Stomach (tissue), 9 donors: Measurements from ENCODE around the gene ASPG. TPM values are rescaled to one million over a fixed set of nuclear protein-coding genes. Genes with fewer than 3 reads are reported as not detected.

ENCODE experiments used
- DNase-seq, 2 donors: peaks; one replicate each; pipeline versions ENCODE4 v3.0.0 to v3.0.0-alpha.2; 2013 to 2019
- H3K27ac ChIP-seq, 5 donors: fragments of 200-600 bp in 4 of 5; sonication (generic) in 4 of 5; one replicate each; pipeline ENCODE4 v1.5.1; 2013 to 2019; ENCODE audit warnings: mild to moderate bottlenecking in 1 of 5, moderate library complexity in 1 of 5
- H3K27me3 ChIP-seq, 3 donors: fragments of 200-600 bp; sonication (generic); one replicate each; pipeline ENCODE4 v1.5.1; 2017 to 2019; ENCODE audit warnings: mixed run types in 1 of 3
- H3K36me3 ChIP-seq, 4 donors: fragments of 200-600 bp; sonication (generic); 1 replicate in 3 of 4; 2 replicates in 1 of 4; pipeline ENCODE4 v1.5.1; 2016 to 2019
- H3K4me1 ChIP-seq, 4 donors: fragments of 200-600 bp; sonication (generic); one replicate each; pipeline ENCODE4 v1.5.1; 2016 to 2019
- H3K4me3 ChIP-seq, 4 donors: fragments of 200-600 bp; sonication (generic) in 3 of 4; one replicate each; pipeline ENCODE4 v1.5.1; 2016 to 2019; ENCODE audit warnings: mild to moderate bottlenecking in 1 of 4
- H3K9me3 ChIP-seq, 4 donors: fragments of 200-600 bp; sonication (generic); one replicate each; pipeline ENCODE4 v1.5.1; 2016 to 2019
- CTCF ChIP-seq, 7 experiments: fragments of 450-650 bp in 4 of 7; fragments of 200-600 bp in 3 of 7; sonication (generic) in 3 of 7; IDR thresholded peaks; one replicate each; pipeline ENCODE4 v1.5.1; 2016 to 2019; ENCODE audit warnings: antibody characterized with exemption in 7 of 7, control low read depth in 2 of 7, mild to moderate bottlenecking in 1 of 7
- EP300 ChIP-seq: sonication (generic); formaldehyde crosslinking; IDR thresholded peaks from one replicate; pipeline ENCODE4 v1.6.1; 2017; ENCODE audit warnings: antibody characterized with exemption
- POLR2A ChIP-seq, 4 donors: fragments of 450-650 bp; IDR thresholded peaks; one replicate each; pipeline ENCODE4 v1.6.1; 2016; ENCODE audit warnings: antibody characterized with exemption in 4 of 4, control low read depth in 2 of 4, mild to moderate bottlenecking in 1 of 4, moderate library complexity in 1 of 4
- POLR2AphosphoS5 ChIP-seq, 3 donors: sonication (generic); formaldehyde crosslinking; IDR thresholded peaks; one replicate each; pipeline ENCODE4 v1.6.1; 2016; ENCODE audit warnings: antibody characterized with exemption in 3 of 3
- WGBS, 5 donors: extraction: QIAGEN DNeasy Blood & Tissue Kit in 3 of 5; methylation state at CpG; one replicate each; pipeline versions ENCODE4 v1.1.5 to v1.1.7; 2013 to 2018; 5-methylcytosine and 5-hydroxymethylcytosine counted together
- intact Hi-C: fragments of 100-400 bp; cut with DNase I; formaldehyde crosslinking; loops from one replicate; pipeline ENCODE4 v1.15.1; 2023; ENCODE audit warnings: low total_unique reads
- polyA plus RNA-seq, 3 donors: library from polyadenylated mRNA; stranded (reverse); fragments of 200-250 nt; gene quantifications; one replicate each; pipeline ENCODE4 v1.2.3, GENCODE V29; 2013
- total RNA-seq, 5 donors: library from RNA; depleted of rRNA; stranded (reverse); fragments of >200 nt; gene quantifications; one replicate each; pipeline versions ENCODE4 v1.1.0 to v1.2.3, GENCODE V29; 2014 to 2016
- donor health status: healthy with polysubstance abuse.
- donor health status: Bipolar disorder and iron deficiency.
- donor health status: healthy.

The ASPG gene
- total and polyA plus RNA-seq, 8 donors, result 0.12 to 10.7 (median 4.4) TPM; not detected in 1

GRCh38 chr14:104108570-104109541 is 23.4 kb downstream of the ASPG start:
- DNase-seq, result peak; percentile 18 to 26
- TF ChIP-seq EP300 (no peak), POLR2AphosphoS5 (IDR thresholded peaks at IDR 0.05) (no peak), POLR2A (IDR thresholded peaks at IDR 0.05) (no peak), CTCF (IDR thresholded peaks at IDR 0.05) (no peak)
- H3K36me3 ChIP-seq, result no peaks in the 10 kb centered on the region
- peaks cover 0 to 28% (median 0%) of the 10 kb centered on the region in 3 donors for H3K27me3 ChIP-seq
- WGBS, 5 donors, result 35 to 50% (median 42%) methylated on average over 17 to 26 of the region's 26 CpGs
- no peak overlapping the region for H3K27ac ChIP-seq
- peaks cover 0 to 74% (median 64%) of the 10 kb centered on the region in 4 donors for H3K4me1 ChIP-seq
- H3K9me3 ChIP-seq, result no peaks in the 10 kb centered on the region
- intact Hi-C loops, result no loop called here
- H3K4me3 ChIP-seq, result no peak overlapping the region

- TF ChIP-seq EP300 (no peak), CTCF (IDR thresholded peaks at IDR 0.05) (no peak), POLR2A (IDR thresholded peaks at IDR 0.05) (no peak), POLR2AphosphoS5 (IDR thresholded peaks at IDR 0.05) (no peak)
- H3K4me1 ChIP-seq, result peaks cover 0 to 67% (median 57%) of the 10 kb centered on the region in 4 donors
- no peaks in the 10 kb centered on the region for H3K36me3 ChIP-seq
- H3K27ac ChIP-seq, result no peak overlapping the region
- DNase-seq, result peak; percentile 5 to 24
- intact Hi-C loops, result no loop called here
- H3K27me3 ChIP-seq, result peaks cover 0 to 33% (median 0%) of the 10 kb centered on the region in 3 donors
- no peak overlapping the region for H3K4me3 ChIP-seq
- no peaks in the 10 kb centered on the region for H3K9me3 ChIP-seq
- WGBS, 5 donors, result 59 to 79% (median 72%) methylated on average over 14 to 24 of the region's 24 CpGs
Observed at GRCh38 chr14:104109731-104110361, 24.3 kb downstream of the ASPG start.

GRCh38 chr14:104110491-104111209 is 25.1 kb downstream of the ASPG start:
- no peaks in the 10 kb centered on the region for H3K36me3 ChIP-seq
- H3K27me3 ChIP-seq, result peaks cover 0 to 41% (median 0%) of the 10 kb centered on the region in 3 donors
- intact Hi-C loops, result no loop called here
- no peak overlapping the region for H3K4me3 ChIP-seq
- peaks cover 0 to 60% (median 52%) of the 10 kb centered on the region in 4 donors for H3K4me1 ChIP-seq
- DNase-seq, result peak; percentile 24 to 25
- H3K27ac ChIP-seq, result no peak overlapping the region
- no peak for TF ChIP-seq EP300
- no peak for TF ChIP-seq POLR2AphosphoS5 (IDR thresholded peaks at IDR 0.05)
- TF ChIP-seq CTCF (IDR thresholded peaks at IDR 0.05), result no peak
- no peak for TF ChIP-seq POLR2A (IDR thresholded peaks at IDR 0.05)
- no peaks in the 10 kb centered on the region for H3K9me3 ChIP-seq
- 32 to 60% (median 37%) methylated on average over 9 to 18 of the region's 18 CpGs for WGBS, 5 donors
